Activated naive CD8-positive, alpha-beta T cell treated with anti-CD3 and anti-CD28 coated beads, Interleukin-2, amount 50 U/mL, for 24 hours (primary cell): Measurements from ENCODE around the gene SEMA6A.

Experiments
- ATAC-seq: fragments of 150-1000 bp; cut with Tn5 transposase; one replicate; pipeline ENCODE4 v1.10.0; 2021
- DNase-seq: peaks from one replicate; pipeline ENCODE4 v3.0.0; 2021
- H3K27ac Mint-ChIP-seq: one replicate; pipeline ENCODE4 v1.8.0; 2021; ENCODE audit warnings: mild to moderate bottlenecking, mixed read lengths
- H3K27me3 Mint-ChIP-seq: one replicate; pipeline ENCODE4 v1.8.0; 2021; ENCODE audit warnings: mixed read lengths
- H3K36me3 Mint-ChIP-seq: one replicate; pipeline ENCODE4 v1.8.0; 2021; ENCODE audit warnings: low read depth, mixed read lengths
- H3K4me1 Mint-ChIP-seq: one replicate; pipeline ENCODE4 v1.8.0; 2021; ENCODE audit warnings: mixed read lengths
- H3K4me3 Mint-ChIP-seq: one replicate; pipeline ENCODE4 v1.8.0; 2021; ENCODE audit warnings: mild to moderate bottlenecking, moderate library complexity, mixed read lengths
- H3K9me3 Mint-ChIP-seq: one replicate; pipeline ENCODE4 v1.8.0; 2021; ENCODE audit warnings: mixed read lengths

Gene SEMA6A

GRCh38 chr5:116567106-116567505, 7.5 kb downstream of the SEMA6A start:
- no peaks in the 10 kb centered on the region for H3K36me3 Mint-ChIP-seq
- no peak for ATAC-seq

GRCh38 chr5:116566251-116566650, 8.4 kb downstream of the SEMA6A start:
- no peaks in the 10 kb centered on the region for H3K9me3 Mint-ChIP-seq
- H3K27ac Mint-ChIP-seq = no peak overlapping the region
- no peak for ATAC-seq

More at GRCh38 chr5:116567106-116567505, 7.5 kb downstream of the SEMA6A start:
- DNase-seq = no peak
- Mint-ChIP-seq H3K4me1 (no peaks in the 10 kb centered on the region), H3K9me3 (no peaks in the 10 kb centered on the region), H3K4me3 (no peak overlapping the region), H3K27ac (no peak overlapping the region), H3K27me3 (peaks cover 32% of the 10 kb centered on the region)

GRCh38 chr5:116564756-116565490, 9.7 kb downstream of the SEMA6A start:
- DNase-seq (no peak), ATAC-seq (no peak)
- Mint-ChIP-seq H3K27ac (no peak overlapping the region), H3K27me3 (peaks cover 13% of the 10 kb centered on the region), H3K4me1 (peaks cover 3% of the 10 kb centered on the region), H3K9me3 (no peaks in the 10 kb centered on the region), H3K36me3 (no peaks in the 10 kb centered on the region), H3K4me3 (no peak overlapping the region)

More at GRCh38 chr5:116566251-116566650, 8.4 kb downstream of the SEMA6A start:
- DNase-seq = no peak
- Mint-ChIP-seq H3K4me3 (no peak overlapping the region), H3K36me3 (no peaks in the 10 kb centered on the region), H3K4me1 (peaks cover 3% of the 10 kb centered on the region), H3K27me3 (peaks cover 23% of the 10 kb centered on the region)

- no peak for ATAC-seq
- Mint-ChIP-seq H3K4me1 (peaks cover 3% of the 10 kb centered on the region), H3K4me3 (no peak overlapping the region), H3K27ac (no peak overlapping the region), H3K9me3 (no peaks in the 10 kb centered on the region), H3K36me3 (no peaks in the 10 kb centered on the region), H3K27me3 (peaks cover 9% of the 10 kb centered on the region)
- no peak for DNase-seq
Measured at GRCh38 chr5:116564312-116564711, 10.3 kb downstream of the SEMA6A start.

- DNase-seq = no peak
- Mint-ChIP-seq H3K36me3 (no peaks in the 10 kb centered on the region), H3K4me3 (no peak overlapping the region), H3K27ac (no peak overlapping the region), H3K4me1 (peaks cover 3% of the 10 kb centered on the region), H3K9me3 (no peaks in the 10 kb centered on the region), H3K27me3 (peaks cover 4% of the 10 kb centered on the region)
- ATAC-seq = no peak
Measured at GRCh38 chr5:116563736-116564308, 10.8 kb downstream of the SEMA6A start.

GRCh38 chr5:116562669-116563068, 12.0 kb downstream of the SEMA6A start:
- H3K27ac Mint-ChIP-seq = no peak overlapping the region
- peaks cover 3% of the 10 kb centered on the region for H3K4me1 Mint-ChIP-seq
- H3K9me3 Mint-ChIP-seq = no peaks in the 10 kb centered on the region
- no peak overlapping the region for H3K4me3 Mint-ChIP-seq
- H3K27me3 Mint-ChIP-seq = peaks cover 4% of the 10 kb centered on the region
- DNase-seq (no peak), ATAC-seq (no peak)
- no peaks in the 10 kb centered on the region for H3K36me3 Mint-ChIP-seq

GRCh38 chr5:116561658-116562057, 13.0 kb downstream of the SEMA6A start:
- DNase-seq = no peak
- no peak overlapping the region for H3K4me3 Mint-ChIP-seq
- ATAC-seq = no peak
- H3K36me3 Mint-ChIP-seq = no peaks in the 10 kb centered on the region
- H3K9me3 Mint-ChIP-seq = no peaks in the 10 kb centered on the region
- no peak overlapping the region for H3K27ac Mint-ChIP-seq
- peaks cover 3% of the 10 kb centered on the region for H3K4me1 Mint-ChIP-seq
- peaks cover 2% of the 10 kb centered on the region for H3K27me3 Mint-ChIP-seq

- Mint-ChIP-seq H3K4me1 (peaks cover 3% of the 10 kb centered on the region), H3K27ac (no peak overlapping the region), H3K4me3 (no peak overlapping the region), H3K36me3 (no peaks in the 10 kb centered on the region), H3K9me3 (no peaks in the 10 kb centered on the region), H3K27me3 (no peaks in the 10 kb centered on the region)
- DNase-seq = no peak
- ATAC-seq = no peak
Measured at GRCh38 chr5:116559673-116560164, 14.9 kb downstream of the SEMA6A start.

- ATAC-seq (no peak), DNase-seq (no peak)
- Mint-ChIP-seq H3K36me3 (no peaks in the 10 kb centered on the region), H3K9me3 (no peaks in the 10 kb centered on the region), H3K27me3 (no peaks in the 10 kb centered on the region), H3K27ac (no peak overlapping the region), H3K4me3 (no peak overlapping the region), H3K4me1 (peaks cover 3% of the 10 kb centered on the region)
Measured at GRCh38 chr5:116559239-116559638, 15.4 kb downstream of the SEMA6A start.

- ATAC-seq = no peak
- DNase-seq = no peak
- Mint-ChIP-seq H3K27me3 (no peaks in the 10 kb centered on the region), H3K9me3 (no peaks in the 10 kb centered on the region), H3K36me3 (no peaks in the 10 kb centered on the region), H3K27ac (no peak overlapping the region), H3K4me1 (peaks cover 3% of the 10 kb centered on the region), H3K4me3 (no peak overlapping the region)
Measured at GRCh38 chr5:116557669-116558271, 16.9 kb downstream of the SEMA6A start.

GRCh38 chr5:116554764-116555163, 19.9 kb downstream of the SEMA6A start:
- no peaks in the 10 kb centered on the region for H3K4me1 Mint-ChIP-seq
- no peak for DNase-seq
- H3K27ac Mint-ChIP-seq = no peak overlapping the region
- no peaks in the 10 kb centered on the region for H3K9me3 Mint-ChIP-seq
- no peaks in the 10 kb centered on the region for H3K36me3 Mint-ChIP-seq
- ATAC-seq = no peak
- H3K27me3 Mint-ChIP-seq = no peaks in the 10 kb centered on the region
- H3K4me3 Mint-ChIP-seq = no peak overlapping the region

GRCh38 chr5:116553366-116553765, 21.3 kb downstream of the SEMA6A start:
- H3K36me3 Mint-ChIP-seq = no peaks in the 10 kb centered on the region
- H3K27ac Mint-ChIP-seq = no peak overlapping the region
- ATAC-seq (no peak), DNase-seq (no peak)
- no peaks in the 10 kb centered on the region for H3K27me3 Mint-ChIP-seq
- H3K9me3 Mint-ChIP-seq = no peaks in the 10 kb centered on the region
- no peaks in the 10 kb centered on the region for H3K4me1 Mint-ChIP-seq
- no peak overlapping the region for H3K4me3 Mint-ChIP-seq

GRCh38 chr5:116550082-116550481, 24.5 kb downstream of the SEMA6A start:
- Mint-ChIP-seq H3K27me3 (no peaks in the 10 kb centered on the region), H3K36me3 (peaks cover under 1% of the 10 kb centered on the region), H3K4me1 (no peaks in the 10 kb centered on the region), H3K27ac (no peak overlapping the region), H3K9me3 (peaks cover 11% of the 10 kb centered on the region), H3K4me3 (no peak overlapping the region)
- DNase-seq = no peak
- ATAC-seq = no peak

- H3K36me3 Mint-ChIP-seq = peaks cover 4% of the 10 kb centered on the region
- DNase-seq = no peak
- H3K9me3 Mint-ChIP-seq = peaks cover 16% of the 10 kb centered on the region
- no peaks in the 10 kb centered on the region for H3K4me1 Mint-ChIP-seq
- no peak overlapping the region for H3K27ac Mint-ChIP-seq
- no peak for ATAC-seq
- no peaks in the 10 kb centered on the region for H3K27me3 Mint-ChIP-seq
- H3K4me3 Mint-ChIP-seq = no peak overlapping the region
Measured at GRCh38 chr5:116546743-116547124, 27.9 kb downstream of the SEMA6A start.
